CD4-positive, CD25-positive, alpha-beta regulatory T cell (primary cell): ENCODE measurements around the gene CAMKMT. TPM values are rescaled to one million over a fixed set of nuclear protein-coding genes. Genes with fewer than 3 reads are reported as not detected.

Experiments
- ATAC-seq, 2 donors: fragments of 150-1000 bp; cut with Tn5 transposase; one replicate each; pipeline ENCODE4 v1.10.0; 2021; ENCODE audit warnings: low read depth in 2 of 2, moderate number of reproducible peaks in 2 of 2, moderate library complexity in 1 of 2
- DNase-seq, 3 donors: peaks; one replicate each; pipeline versions ENCODE4 v3.0.0 to v3.0.0-alpha.2; 2012 to 2022; ENCODE audit warnings: mixed read lengths in 1 of 3
- H3K27ac ChIP-seq: one replicate; pipeline ENCODE4 v1.7.0; 2013; ENCODE audit warnings: mild to moderate bottlenecking, low read length; ENCODE audit not compliant: insufficient read depth, poor library complexity, severe bottlenecking
- H3K27me3 ChIP-seq: one replicate; pipeline ENCODE4 v1.7.0; 2013; ENCODE audit warnings: low read length; ENCODE audit not compliant: control insufficient read depth, insufficient read depth
- H3K36me3 ChIP-seq: one replicate; pipeline ENCODE4 v1.7.0; 2013; ENCODE audit warnings: mild to moderate bottlenecking, low read length, moderate library complexity; ENCODE audit not compliant: control insufficient read depth, insufficient read depth
- H3K4me1 ChIP-seq: 2 replicates; pipeline ENCODE4 v1.7.0; 2013; ENCODE audit warnings: mild to moderate bottlenecking, low read length; ENCODE audit not compliant: insufficient read depth, control insufficient read depth, poor library complexity, severe bottlenecking
- H3K4me3 ChIP-seq: one replicate; pipeline ENCODE4 v1.7.0; 2013; ENCODE audit warnings: low read depth, mild to moderate bottlenecking, low read length, moderate library complexity
- H3K9me3 ChIP-seq, 2 experiments: 1 replicate in 1 of 2; 2 replicates in 1 of 2; pipeline ENCODE4 v1.7.0; 2013; ENCODE audit warnings: low read length in 2 of 2, mild to moderate bottlenecking in 1 of 2, moderate library complexity in 1 of 2; ENCODE audit not compliant: control insufficient read depth in 2 of 2
- H3K27ac Mint-ChIP-seq, 3 donors: one replicate each; pipeline ENCODE4 v1.8.0; 2020 to 2022; ENCODE audit warnings: mild to moderate bottlenecking in 3 of 3, mixed read lengths in 3 of 3, moderate library complexity in 2 of 3
- H3K27me3 Mint-ChIP-seq: one replicate; pipeline ENCODE4 v1.8.0; 2022; ENCODE audit warnings: mild to moderate bottlenecking, mixed read lengths
- H3K36me3 Mint-ChIP-seq: one replicate; pipeline ENCODE4 v1.8.0; 2020; ENCODE audit warnings: mixed read lengths
- H3K4me1 Mint-ChIP-seq, 4 donors: one replicate each; pipeline ENCODE4 v1.8.0; 2020 to 2022; ENCODE audit warnings: mixed read lengths in 4 of 4, mild to moderate bottlenecking in 1 of 4
- H3K4me3 Mint-ChIP-seq, 4 donors: one replicate each; pipeline ENCODE4 v1.8.0; 2020 to 2022; ENCODE audit warnings: mild to moderate bottlenecking in 4 of 4, mixed read lengths in 4 of 4, moderate library complexity in 3 of 4
- H3K9me3 Mint-ChIP-seq, 7 donors: one replicate each; pipeline ENCODE4 v1.8.0; 2020 to 2022; ENCODE audit warnings: mixed read lengths in 7 of 7, mild to moderate bottlenecking in 3 of 7, moderate library complexity in 2 of 7
- polyA plus RNA-seq, 4 donors: library from polyadenylated mRNA; unstranded; fragments of 300-500 nt; fragmentation: Illumina TruSeq; gene quantifications; one replicate each; pipeline ENCODE4 v1.2.3, GENCODE V29; 2021
- total RNA-seq: library from RNA; stranded (reverse); gene quantifications from one replicate; pipeline ENCODE4 v1.2.3, GENCODE V29; 2022

CAMKMT gene
- total and polyA plus RNA-seq, 5 donors from 2014 or later = 17.6 to 27.6 (median 19.5) TPM

DNA sequence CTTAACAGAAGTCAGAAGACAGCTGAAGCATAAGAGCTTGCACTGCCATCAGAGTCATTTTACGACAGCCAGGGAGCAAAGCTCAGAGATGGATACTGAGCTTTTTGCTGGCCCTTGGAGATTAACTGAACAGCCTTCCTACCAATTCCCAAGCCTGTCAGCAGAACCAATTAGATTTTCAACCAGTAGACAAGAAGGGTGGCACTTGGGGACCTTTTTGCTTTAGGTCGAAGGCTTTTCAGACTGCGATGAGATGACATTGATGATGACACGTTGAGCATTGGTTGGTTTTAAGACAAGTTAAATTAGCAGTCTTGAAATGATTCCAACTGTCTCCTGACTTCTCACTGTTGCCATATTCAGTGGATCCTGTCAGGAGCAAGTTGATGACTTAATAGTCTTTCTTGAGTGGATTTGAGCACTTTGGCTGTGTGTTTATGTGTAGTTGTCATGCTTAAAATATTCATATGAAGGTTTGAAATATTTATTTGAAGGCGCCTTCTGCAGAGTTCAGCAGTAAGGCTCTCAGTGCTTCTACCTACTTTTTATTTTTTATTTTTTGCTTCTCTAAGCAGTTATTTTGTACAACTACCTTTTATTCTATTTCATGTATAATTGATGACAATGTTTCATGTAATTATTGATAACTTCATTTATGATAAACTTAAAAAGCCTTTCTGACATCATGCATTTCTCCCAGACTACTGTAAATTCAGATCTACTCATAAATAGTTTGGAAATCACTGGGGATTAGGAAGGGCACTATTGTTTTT is 256.7 kb downstream of the CAMKMT start:
- H3K36me3 Mint-ChIP-seq = peaks cover 6% of the 10 kb centered on the region
- DNase-seq = no peak
- H3K36me3 ChIP-seq = no peaks in the 10 kb centered on the region
- no peak overlapping the region for H3K4me3 ChIP-seq
- H3K4me1 ChIP-seq = peaks cover 5% of the 10 kb centered on the region
- ATAC-seq = no peak
- peaks cover 3 to 15% (median 5%) of the 10 kb centered on the region in 4 donors for H3K4me1 Mint-ChIP-seq
- peak overlapping the region in 1 of 3 donors; percentile 48 for H3K27ac Mint-ChIP-seq
- H3K9me3 Mint-ChIP-seq = peaks cover 0 to 7% (median 0%) of the 10 kb centered on the region in 7 donors
- no peak overlapping the region for H3K4me3 Mint-ChIP-seq
- H3K9me3 ChIP-seq = no peaks in the 10 kb centered on the region
- H3K27me3 Mint-ChIP-seq = no peaks in the 10 kb centered on the region
- no peak overlapping the region for H3K27ac ChIP-seq
- no peaks in the 10 kb centered on the region for H3K27me3 ChIP-seq

DNA sequence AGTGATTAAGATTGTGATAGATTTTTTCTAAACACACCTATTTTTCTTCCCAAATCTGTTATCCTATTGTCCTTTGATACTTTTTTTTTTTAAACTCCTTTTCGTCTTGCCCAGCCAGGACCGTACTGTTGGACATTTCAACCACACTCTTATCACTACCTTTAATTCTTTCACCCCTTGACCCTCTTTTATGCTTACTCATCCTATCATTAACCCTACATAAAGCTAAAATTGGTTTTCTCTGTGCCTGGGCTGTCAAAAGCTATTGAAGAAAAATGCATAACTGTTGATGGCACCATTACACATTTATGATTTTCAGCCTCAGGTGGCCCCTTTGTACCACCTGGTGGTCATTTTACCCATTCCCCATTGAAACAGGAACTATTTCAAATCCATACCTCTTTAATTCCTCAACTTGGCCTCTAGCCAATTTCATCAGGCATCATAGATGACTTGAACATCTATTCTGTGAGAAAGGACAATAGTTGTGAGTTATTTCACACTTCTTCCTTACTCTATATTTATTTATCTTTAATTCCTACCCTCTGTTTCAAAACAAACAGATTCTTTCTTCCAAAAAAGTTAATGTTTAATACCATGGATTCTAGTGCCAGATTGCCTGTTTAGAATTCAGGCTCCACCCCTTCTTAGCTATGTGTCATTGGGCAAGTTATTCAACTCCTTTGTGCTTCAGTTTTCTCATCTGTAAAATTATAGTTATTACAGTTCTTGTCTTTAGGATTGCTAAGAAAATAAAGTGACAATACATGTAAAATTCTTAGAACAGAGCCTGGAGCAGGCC is 258.6 kb downstream of the CAMKMT start:
- DNase-seq (no peak), ATAC-seq (no peak)
- Histone ChIP-seq H3K4me3 (no peak overlapping the region), H3K27ac (no peak overlapping the region), H3K9me3 (no peaks in the 10 kb centered on the region), H3K4me1 (peaks cover 5% of the 10 kb centered on the region), H3K27me3 (no peaks in the 10 kb centered on the region), H3K36me3 (no peaks in the 10 kb centered on the region)
- Mint-ChIP-seq H3K9me3 (peaks cover 0 to 7% (median 0%) of the 10 kb centered on the region in 7 donors), H3K27me3 (no peaks in the 10 kb centered on the region), H3K4me1 (peaks cover 0 to 15% (median 2%) of the 10 kb centered on the region in 4 donors), H3K27ac (no peak overlapping the region), H3K36me3 (peaks cover 10% of the 10 kb centered on the region), H3K4me3 (no peak overlapping the region)

DNA sequence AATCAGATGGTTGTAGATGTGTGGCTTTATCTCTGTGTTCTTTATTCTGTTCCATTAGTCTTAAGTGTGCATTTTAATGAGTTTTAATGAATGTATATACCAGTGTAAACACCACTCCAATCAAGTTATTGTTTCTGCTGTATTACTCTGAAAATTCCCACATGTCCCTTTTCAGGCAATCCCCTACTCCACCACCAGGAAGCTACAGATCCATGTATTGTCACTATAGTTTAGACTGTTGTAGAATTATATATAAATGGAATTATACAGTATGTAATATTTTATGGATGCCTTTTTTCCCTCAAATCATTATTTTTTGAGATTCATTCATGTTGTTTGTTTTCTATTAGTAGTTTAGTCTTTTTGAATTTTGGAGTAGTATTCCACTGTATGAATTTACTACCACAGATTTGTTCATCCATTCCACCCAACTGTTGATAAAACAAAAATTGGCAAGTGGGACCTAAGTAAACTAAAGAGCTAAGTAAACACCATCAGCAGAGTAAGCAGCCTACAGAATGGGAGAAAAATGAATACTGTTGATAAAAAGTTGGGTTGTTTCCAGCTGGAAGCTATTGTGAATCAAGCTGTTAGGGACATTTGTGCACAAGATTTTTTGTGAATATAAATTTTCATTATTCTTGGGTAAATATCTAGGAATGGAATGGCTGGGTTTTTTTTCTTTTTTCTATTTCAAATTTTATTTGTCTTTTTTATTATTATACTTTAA is 262.0 kb downstream of the CAMKMT start:
- no peak for DNase-seq
- Histone ChIP-seq H3K9me3 (peaks cover 0 to 1% of the 10 kb centered on the region in 2 experiments), H3K36me3 (no peaks in the 10 kb centered on the region), H3K27ac (no peak overlapping the region), H3K4me1 (no peaks in the 10 kb centered on the region), H3K4me3 (no peak overlapping the region), H3K27me3 (no peaks in the 10 kb centered on the region)
- ATAC-seq = no peak
- peaks cover 0 to 7% (median 2%) of the 10 kb centered on the region in 4 donors for H3K4me1 Mint-ChIP-seq
- H3K9me3 Mint-ChIP-seq = peaks cover 0 to 7% (median 1%) of the 10 kb centered on the region in 7 donors
- H3K36me3 Mint-ChIP-seq = peaks cover 10% of the 10 kb centered on the region
- no peak overlapping the region for H3K4me3 Mint-ChIP-seq
- no peak overlapping the region for H3K27ac Mint-ChIP-seq
- no peaks in the 10 kb centered on the region for H3K27me3 Mint-ChIP-seq

DNA sequence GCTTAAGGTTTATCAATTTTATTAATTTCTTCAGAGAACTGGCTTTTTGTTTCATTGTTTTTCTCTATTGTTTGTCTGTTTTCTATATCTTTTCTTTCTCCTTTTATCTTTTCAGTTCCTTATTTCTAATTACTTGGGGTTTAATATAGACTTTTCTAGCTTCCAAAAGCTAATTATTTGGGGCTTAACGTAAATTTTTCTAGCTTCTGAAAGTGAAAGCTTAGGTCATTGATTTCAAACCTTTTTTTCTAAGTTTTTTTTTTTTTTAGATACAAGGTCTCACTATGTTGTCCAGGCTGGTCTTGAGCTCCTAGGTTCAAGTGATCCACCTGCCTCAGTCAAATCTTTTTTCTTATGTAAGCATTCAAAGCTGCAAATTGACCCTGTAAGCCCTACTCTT is 266.6 kb downstream of the CAMKMT start:
- no peak overlapping the region for H3K4me3 ChIP-seq
- peaks cover 9% of the 10 kb centered on the region for H3K36me3 Mint-ChIP-seq
- DNase-seq = no peak
- ATAC-seq = no peak
- no peaks in the 10 kb centered on the region for H3K27me3 Mint-ChIP-seq
- peaks cover 2 to 6% (median 6%) of the 10 kb centered on the region in 4 donors for H3K4me1 Mint-ChIP-seq
- H3K4me3 Mint-ChIP-seq = no peak overlapping the region
- H3K9me3 Mint-ChIP-seq = peaks cover 0 to 10% (median 2%) of the 10 kb centered on the region in 7 donors
- no peaks in the 10 kb centered on the region for H3K4me1 ChIP-seq
- peaks cover 0 to 1% of the 10 kb centered on the region in 2 experiments for H3K9me3 ChIP-seq
- no peak overlapping the region for H3K27ac Mint-ChIP-seq
- H3K36me3 ChIP-seq = no peaks in the 10 kb centered on the region
- H3K27me3 ChIP-seq = no peaks in the 10 kb centered on the region
- no peak overlapping the region for H3K27ac ChIP-seq

DNA sequence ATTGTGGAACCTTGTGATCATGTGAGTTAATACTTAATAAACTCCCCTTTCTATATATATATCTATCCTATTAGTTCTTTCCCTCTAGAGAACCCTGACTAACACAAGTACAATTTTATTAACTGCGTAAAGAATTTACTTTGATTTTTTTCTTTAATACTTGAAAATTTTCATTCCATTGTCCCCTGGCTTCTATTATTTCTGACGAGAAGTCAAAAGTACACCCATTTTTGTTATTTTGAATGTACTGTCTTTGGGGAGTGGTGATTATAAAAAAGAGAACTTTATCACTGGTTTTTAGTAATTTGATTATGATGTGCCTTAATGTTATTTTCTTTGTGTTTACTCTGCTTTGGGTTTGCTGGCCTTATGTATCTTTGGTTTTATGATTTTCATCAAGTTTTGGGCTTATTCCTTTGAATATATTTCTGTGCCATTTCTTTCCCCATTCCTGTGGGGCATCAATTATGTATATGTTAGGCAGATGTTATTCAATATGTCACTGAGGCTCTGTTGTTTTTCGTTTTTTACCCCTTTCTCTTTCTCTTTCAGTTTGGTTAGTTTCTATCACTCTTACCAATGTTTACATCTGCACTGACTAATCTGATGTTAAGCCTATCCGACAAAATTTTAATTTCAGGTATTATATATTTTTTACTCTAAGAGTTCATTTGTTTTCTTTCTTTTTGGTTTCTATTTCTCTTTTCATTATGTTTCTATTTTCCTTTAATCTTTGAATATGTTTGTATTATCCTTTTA is 271.4 kb downstream of the CAMKMT start:
- peaks cover 0 to 9% (median 0%) of the 10 kb centered on the region in 7 donors for H3K9me3 Mint-ChIP-seq

DNA sequence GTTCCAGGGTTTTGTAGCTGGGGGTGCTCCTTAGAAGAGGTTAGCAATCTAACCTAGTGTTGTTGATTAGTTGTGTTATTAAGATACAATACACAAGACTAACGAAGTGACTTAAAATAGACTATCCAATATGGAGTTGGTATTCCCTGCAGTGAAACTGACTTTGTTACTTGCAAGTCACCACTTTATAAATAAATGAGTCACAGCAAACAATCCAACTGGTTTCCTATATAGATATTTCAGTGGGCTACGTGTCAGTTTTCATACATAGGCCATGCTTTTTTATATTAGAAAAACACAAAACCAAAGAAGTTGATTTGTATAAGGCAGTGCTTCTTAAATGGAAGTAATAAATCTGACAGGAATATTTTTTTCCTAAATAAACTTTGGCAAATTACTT is 274.0 kb downstream of the CAMKMT start:
- peaks cover 6 to 11% (median 9%) of the 10 kb centered on the region in 4 donors for H3K4me1 Mint-ChIP-seq
- ATAC-seq (no peak), DNase-seq (no peak)
- no peak overlapping the region for H3K27ac ChIP-seq
- H3K27me3 ChIP-seq = no peaks in the 10 kb centered on the region
- peaks cover 0 to 9% (median 0%) of the 10 kb centered on the region in 7 donors for H3K9me3 Mint-ChIP-seq
- H3K36me3 Mint-ChIP-seq = peaks cover 5% of the 10 kb centered on the region
- no peak overlapping the region for H3K4me3 Mint-ChIP-seq
- no peaks in the 10 kb centered on the region for H3K27me3 Mint-ChIP-seq
- no peaks in the 10 kb centered on the region for H3K36me3 ChIP-seq
- no peaks in the 10 kb centered on the region for H3K9me3 ChIP-seq
- no peak overlapping the region for H3K4me3 ChIP-seq
- no peak overlapping the region for H3K27ac Mint-ChIP-seq
- no peaks in the 10 kb centered on the region for H3K4me1 ChIP-seq

More for the DNA sequence above, 271.4 kb downstream of the CAMKMT start:
- Mint-ChIP-seq H3K4me1 (peaks cover 6 to 11% (median 9%) of the 10 kb centered on the region in 4 donors), H3K27me3 (no peaks in the 10 kb centered on the region), H3K4me3 (peak overlapping the region in 3 of 4 donors; percentile 4 to 61 (median 9)), H3K27ac (no peak overlapping the region), H3K36me3 (peaks cover 6% of the 10 kb centered on the region)
- ATAC-seq (no peak), DNase-seq (peak in 2 of 3 donors; percentile 1 to 45)
- peak overlapping the region; percentile 45 for H3K4me3 ChIP-seq
- H3K4me1 ChIP-seq = no peaks in the 10 kb centered on the region
- H3K27ac ChIP-seq = no peak overlapping the region
- no peaks in the 10 kb centered on the region for H3K36me3 ChIP-seq
- H3K9me3 ChIP-seq = no peaks in the 10 kb centered on the region
- H3K27me3 ChIP-seq = no peaks in the 10 kb centered on the region

DNA sequence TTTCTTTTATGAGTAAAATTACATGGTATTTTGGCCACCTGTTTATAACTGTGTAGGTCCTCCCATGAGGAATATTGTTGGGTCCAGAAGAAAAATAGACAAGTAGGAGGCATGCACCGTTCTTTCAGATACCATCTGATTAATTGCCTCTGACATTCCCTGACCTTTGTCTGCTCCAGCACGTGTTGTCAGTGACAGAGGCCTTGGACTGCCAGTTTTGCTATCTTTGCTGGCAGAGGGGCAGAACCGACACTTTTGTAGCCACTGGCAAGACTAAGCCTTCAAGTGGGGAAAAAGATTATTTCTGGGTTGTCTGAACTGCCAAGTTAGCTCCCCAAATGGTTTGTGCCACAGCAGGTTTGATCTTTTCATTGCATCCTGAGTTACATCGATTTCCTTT is 276.9 kb downstream of the CAMKMT start:
- Mint-ChIP-seq H3K27me3 (no peaks in the 10 kb centered on the region), H3K4me3 (no peak overlapping the region), H3K27ac (no peak overlapping the region), H3K9me3 (peaks cover 0 to 1% (median 0%) of the 10 kb centered on the region in 7 donors), H3K4me1 (peaks cover 0 to 7% (median 3%) of the 10 kb centered on the region in 4 donors), H3K36me3 (peaks cover 8% of the 10 kb centered on the region)
- Histone ChIP-seq H3K36me3 (no peaks in the 10 kb centered on the region), H3K27me3 (no peaks in the 10 kb centered on the region), H3K9me3 (no peaks in the 10 kb centered on the region), H3K4me3 (no peak overlapping the region), H3K27ac (no peak overlapping the region), H3K4me1 (no peaks in the 10 kb centered on the region)
- DNase-seq = no peak
- no peak for ATAC-seq
